Rectal smooth muscle tissue (tissue), 1 donor: ENCODE results near the gene MGAT4C.
"Not testable (repeated sequence)": the region's sequence is repeated elsewhere in the genome, so short reads cannot be mapped to it uniquely, and the experiment has no call there.

ENCODE experiments used
- H3K27ac ChIP-seq: one replicate; pipeline ENCODE4 v1.7.0; 2013; ENCODE audit warnings: low read depth, low read length, inconsistent platforms
- H3K27me3 ChIP-seq: one replicate; pipeline ENCODE4 v1.7.0; 2013; ENCODE audit warnings: low read length; ENCODE audit not compliant: control insufficient read depth, insufficient read depth
- H3K36me3 ChIP-seq: one replicate; pipeline ENCODE4 v1.7.0; 2013; ENCODE audit warnings: low read length; ENCODE audit not compliant: control insufficient read depth, insufficient read depth
- H3K4me1 ChIP-seq: one replicate; pipeline ENCODE4 v1.7.0; 2013; ENCODE audit warnings: low read length; ENCODE audit not compliant: control insufficient read depth, insufficient read depth
- H3K4me3 ChIP-seq: one replicate; pipeline ENCODE4 v1.7.0; 2013; ENCODE audit warnings: low read length
- H3K9ac ChIP-seq: one replicate; pipeline ENCODE4 v1.7.0; 2013; ENCODE audit warnings: low read length

The MGAT4C gene

DNA sequence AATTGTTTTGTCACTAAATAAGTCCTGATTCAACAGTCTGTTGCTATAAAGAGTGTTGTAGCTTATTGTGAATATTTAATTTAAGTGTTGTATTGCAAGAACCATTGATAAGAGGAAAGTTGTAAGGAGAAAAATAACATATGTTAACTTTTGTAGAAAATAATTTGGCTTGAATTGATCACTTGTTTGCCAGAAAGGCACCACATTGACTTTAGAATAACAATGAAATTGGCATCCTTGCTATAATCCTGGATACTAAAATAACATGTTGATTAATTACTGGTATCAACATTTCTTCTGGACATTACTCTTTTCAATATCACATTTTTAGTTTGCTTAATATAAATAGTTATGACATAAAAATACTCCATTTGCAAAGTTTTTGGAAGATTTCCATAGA is 159.0 kb downstream of the MGAT4C start:
- Histone ChIP-seq H3K27me3 (no peaks in the 10 kb centered on the region), H3K9ac (no peak overlapping the region), H3K27ac (no peak overlapping the region)

DNA sequence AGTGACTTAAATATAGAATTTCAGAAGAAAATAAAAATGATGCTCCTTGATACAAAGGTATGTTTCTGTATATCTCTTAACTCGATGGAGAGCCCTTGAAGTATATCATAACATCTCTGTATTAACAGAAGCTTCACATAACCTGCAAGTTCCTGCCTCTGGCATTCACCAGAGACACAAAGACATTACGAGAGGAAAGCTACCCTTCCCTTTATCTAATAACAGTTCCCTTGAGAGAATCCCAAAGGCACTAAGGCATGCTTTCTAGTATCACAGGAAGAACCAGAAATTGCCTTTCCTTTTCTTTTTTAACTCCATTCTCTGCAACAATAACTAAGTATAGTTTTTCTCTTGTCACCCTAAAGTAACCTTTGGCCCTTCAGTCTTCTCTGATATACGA is 164.5 kb downstream of the MGAT4C start:
- H3K9ac ChIP-seq = no peak overlapping the region
- no peaks in the 10 kb centered on the region for H3K36me3 ChIP-seq
- no peaks in the 10 kb centered on the region for H3K4me1 ChIP-seq
- no peak overlapping the region for H3K27ac ChIP-seq
- no peaks in the 10 kb centered on the region for H3K27me3 ChIP-seq
- H3K4me3 ChIP-seq = no peak overlapping the region

More for the DNA sequence above, 159.0 kb downstream of the MGAT4C start:
- Histone ChIP-seq H3K36me3 (no peaks in the 10 kb centered on the region), H3K4me3 (no peak overlapping the region), H3K4me1 (no peaks in the 10 kb centered on the region)

DNA sequence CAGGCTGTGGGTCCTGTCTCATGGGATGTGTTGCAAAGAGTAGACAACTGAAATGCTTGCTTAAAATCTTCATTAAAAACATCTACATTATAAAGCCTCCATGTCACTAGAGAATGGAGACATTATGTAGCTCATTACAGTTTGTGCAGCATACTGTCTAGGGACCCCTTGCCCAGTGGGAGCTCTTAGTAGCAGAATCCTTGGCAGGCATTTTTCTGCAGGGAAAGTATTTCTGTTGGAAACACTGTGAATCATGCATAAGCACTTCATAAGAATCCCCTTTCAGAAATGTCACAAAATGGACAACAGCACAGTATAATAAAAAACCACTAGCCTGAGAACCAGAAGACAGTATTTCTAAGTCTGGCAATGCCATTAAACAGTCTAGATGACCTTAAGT is 174.3 kb downstream of the MGAT4C start:
- Histone ChIP-seq H3K4me1 (no peaks in the 10 kb centered on the region), H3K4me3 (no peak overlapping the region), H3K27me3 (no peaks in the 10 kb centered on the region), H3K36me3 (no peaks in the 10 kb centered on the region), H3K9ac (no peak overlapping the region), H3K27ac (no peak overlapping the region)

DNA sequence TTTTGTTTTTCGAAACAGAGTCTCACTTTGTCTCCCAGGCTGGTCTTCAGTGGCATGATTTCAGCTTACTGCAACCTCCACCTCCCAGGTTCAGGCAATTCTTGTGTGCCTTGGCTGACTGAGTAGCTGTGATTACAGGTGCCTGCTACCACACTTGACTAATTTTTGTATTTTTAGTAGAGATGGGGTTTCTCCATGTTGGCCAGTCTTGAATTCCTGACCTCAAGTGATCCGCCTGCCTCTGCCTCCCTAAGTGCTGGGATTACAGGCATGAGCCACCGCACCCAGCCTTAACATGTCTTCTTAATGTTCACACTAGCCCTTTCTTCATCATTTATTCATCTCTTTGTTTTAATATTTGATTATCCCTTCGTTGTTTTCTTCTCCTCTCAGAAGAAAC is 197.1 kb downstream of the MGAT4C start:
- not testable (repeated sequence) for H3K9ac ChIP-seq, H3K4me1 ChIP-seq, H3K36me3 ChIP-seq, H3K27ac ChIP-seq, H3K4me3 ChIP-seq, H3K27me3 ChIP-seq

DNA sequence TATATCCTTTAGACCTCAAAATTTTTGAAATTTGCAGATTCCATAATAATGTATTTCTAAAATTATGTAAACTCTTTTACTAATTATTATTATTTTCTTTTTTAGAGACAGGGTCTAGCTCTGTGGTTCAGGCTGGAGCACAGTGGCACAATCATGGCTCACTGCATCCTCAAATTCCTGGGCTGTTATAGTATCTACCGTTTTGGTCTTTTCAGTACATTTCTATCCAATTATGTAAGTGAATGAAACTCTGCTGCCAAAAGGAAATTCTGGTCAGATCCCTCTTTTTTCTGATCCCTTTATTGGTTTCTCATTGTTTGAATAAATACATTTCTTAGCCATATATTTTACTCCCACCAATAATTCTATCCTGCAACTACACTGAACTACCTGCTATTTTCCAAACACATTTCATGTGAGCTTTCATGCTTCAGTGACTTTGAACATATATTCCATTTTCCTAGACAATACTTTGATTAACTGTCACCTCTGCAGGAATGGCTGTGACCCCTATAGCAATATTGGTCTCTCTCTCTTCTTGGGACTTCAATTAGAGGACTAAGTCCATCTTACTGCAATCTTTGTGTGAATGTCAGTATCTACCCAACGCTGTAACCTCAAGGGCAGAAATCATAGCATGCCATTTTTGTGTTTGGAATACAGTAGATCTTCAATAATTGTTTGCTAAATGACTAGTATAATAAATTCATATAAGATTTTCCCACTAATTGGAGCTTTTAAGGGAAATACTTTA is 198.9 kb downstream of the MGAT4C start:
- no peak overlapping the region for H3K9ac ChIP-seq
- no peaks in the 10 kb centered on the region for H3K36me3 ChIP-seq
- no peak overlapping the region for H3K4me3 ChIP-seq
- no peaks in the 10 kb centered on the region for H3K4me1 ChIP-seq
- H3K27me3 ChIP-seq = no peaks in the 10 kb centered on the region
- no peak overlapping the region for H3K27ac ChIP-seq

DNA sequence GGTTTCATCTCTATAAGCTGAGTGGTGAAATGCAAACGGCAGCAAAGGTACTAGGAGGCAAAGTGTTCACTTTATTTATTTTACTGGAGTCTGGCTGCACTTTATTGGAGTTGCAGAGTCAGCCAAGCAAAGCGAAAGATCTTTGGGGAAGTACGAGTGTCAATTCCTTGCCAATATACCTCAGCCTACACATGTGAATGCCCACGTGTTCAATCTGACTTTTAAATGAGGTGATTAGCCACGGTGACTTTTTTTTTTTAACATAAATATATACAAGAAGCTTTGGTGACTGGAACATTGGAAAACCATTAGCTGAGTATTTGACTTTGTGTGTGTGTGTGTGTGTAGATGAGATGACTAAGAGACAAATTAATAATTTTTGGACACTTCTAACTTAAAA is 203.3 kb downstream of the MGAT4C start:
- Histone ChIP-seq H3K27me3 (no peaks in the 10 kb centered on the region), H3K4me1 (no peaks in the 10 kb centered on the region), H3K36me3 (no peaks in the 10 kb centered on the region), H3K9ac (no peak overlapping the region), H3K4me3 (no peak overlapping the region), H3K27ac (no peak overlapping the region)

DNA sequence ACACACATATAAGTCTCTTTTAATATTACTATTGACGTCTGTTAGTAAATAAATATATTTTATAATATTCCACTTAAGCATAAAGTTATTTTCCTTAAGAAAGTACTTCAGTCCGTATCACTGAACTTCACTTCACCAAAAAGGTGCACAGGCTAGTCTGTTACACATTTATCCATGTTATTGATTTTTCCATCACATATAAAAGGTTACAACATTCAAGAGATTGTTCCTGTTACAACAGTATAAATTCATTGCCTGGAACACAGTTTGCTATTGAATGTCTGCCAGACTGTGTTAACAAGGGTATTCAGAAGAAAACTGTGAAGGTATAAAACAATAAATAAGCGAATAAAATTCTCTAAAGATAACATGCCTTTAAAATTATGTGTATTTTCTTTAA is 206.2 kb downstream of the MGAT4C start:
- no peak overlapping the region for H3K27ac ChIP-seq
- H3K4me3 ChIP-seq = no peak overlapping the region
- H3K9ac ChIP-seq = no peak overlapping the region
- H3K4me1 ChIP-seq = no peaks in the 10 kb centered on the region
- no peaks in the 10 kb centered on the region for H3K36me3 ChIP-seq
- H3K27me3 ChIP-seq = no peaks in the 10 kb centered on the region

DNA sequence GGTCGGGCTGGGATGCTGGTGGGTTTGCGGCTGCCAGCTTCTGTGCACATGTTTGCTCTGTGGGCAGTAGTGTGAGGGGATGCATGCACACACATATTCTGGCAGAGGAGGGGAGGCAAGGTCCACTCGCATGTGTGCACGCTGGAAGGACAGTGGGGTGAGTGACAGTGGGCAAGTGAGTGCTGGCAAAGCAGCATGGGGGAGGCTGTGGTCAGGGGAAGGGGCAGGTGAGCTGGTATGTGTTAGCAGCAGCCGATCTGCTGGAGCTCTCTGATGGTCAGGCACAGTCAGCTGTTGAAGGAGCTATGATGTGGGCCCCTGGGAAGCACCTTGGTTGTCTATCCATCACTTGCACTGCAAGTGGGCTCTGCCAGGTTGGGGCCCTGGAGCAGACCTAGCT is 211.8 kb downstream of the MGAT4C start:
- Histone ChIP-seq H3K36me3 (no peaks in the 10 kb centered on the region), H3K4me3 (no peak overlapping the region), H3K27ac (no peak overlapping the region), H3K9ac (no peak overlapping the region), H3K27me3 (no peaks in the 10 kb centered on the region), H3K4me1 (no peaks in the 10 kb centered on the region)

DNA sequence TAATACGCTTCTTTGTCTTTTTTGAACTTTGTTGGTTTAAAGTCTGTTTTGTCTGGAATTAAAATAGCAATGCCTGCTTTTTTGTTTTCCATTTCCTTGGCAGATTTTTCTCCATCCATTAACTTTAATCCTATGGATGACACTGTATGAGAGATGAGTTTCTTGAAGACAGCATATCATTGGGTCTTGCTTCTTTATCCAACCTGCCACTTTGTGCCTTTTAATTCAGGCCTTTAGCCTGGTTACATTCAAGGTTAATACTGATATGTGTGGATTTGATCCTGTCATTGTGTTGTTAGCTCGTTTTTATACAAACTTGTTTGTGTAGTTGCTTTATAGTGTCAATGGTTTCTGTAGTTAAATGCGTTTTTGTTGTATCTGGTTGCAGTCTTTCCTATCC is 214.1 kb downstream of the MGAT4C start:
- Histone ChIP-seq H3K27me3 (no peaks in the 10 kb centered on the region), H3K27ac (no peak overlapping the region), H3K36me3 (no peaks in the 10 kb centered on the region), H3K4me1 (no peaks in the 10 kb centered on the region), H3K4me3 (no peak overlapping the region), H3K9ac (no peak overlapping the region)

DNA sequence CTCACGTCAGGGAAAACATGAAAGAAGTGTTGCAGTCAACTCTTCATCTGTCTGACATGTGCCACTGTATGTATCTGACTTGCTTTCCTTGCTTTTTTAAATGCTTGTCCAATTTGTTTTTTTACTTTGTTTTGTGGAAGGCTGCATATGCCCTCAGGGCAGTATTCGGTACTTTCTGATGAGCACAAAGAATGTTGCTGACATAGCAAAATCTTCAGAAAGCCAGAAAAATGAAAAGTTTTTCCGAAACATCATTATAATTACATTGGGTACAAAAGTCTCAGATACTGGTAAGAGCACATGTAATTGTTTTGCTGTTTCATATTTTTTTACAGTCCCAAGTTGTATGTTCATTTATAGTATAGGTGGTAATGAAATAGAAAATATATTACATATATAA is 237.8 kb downstream of the MGAT4C start:
- no peaks in the 10 kb centered on the region for H3K27me3 ChIP-seq
- no peaks in the 10 kb centered on the region for H3K36me3 ChIP-seq
- H3K27ac ChIP-seq = no peak overlapping the region
- no peak overlapping the region for H3K4me3 ChIP-seq
- H3K4me1 ChIP-seq = no peaks in the 10 kb centered on the region
- no peak overlapping the region for H3K9ac ChIP-seq

DNA sequence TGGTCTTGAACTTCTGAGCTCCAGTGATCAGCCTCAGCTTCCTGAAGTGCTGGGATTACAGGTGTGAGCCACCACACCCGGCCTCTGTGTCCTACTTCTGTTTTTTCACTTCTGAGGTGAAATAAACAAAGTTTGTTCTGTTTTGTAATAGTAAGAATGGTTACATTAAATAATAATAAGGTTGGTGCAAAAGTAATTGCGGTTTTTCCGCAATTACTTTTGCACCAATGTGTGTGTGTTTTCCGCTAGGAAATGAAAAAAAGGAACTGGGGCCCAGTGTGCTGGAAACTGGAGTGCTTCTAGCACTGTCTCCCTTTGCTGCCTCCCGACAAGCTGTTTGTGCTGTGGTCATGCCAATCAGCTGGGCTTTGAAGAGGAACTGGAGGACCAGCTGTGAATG is 241.2 kb downstream of the MGAT4C start:
- Histone ChIP-seq H3K4me1 (no peaks in the 10 kb centered on the region), H3K9ac (no peak overlapping the region), H3K36me3 (no peaks in the 10 kb centered on the region), H3K4me3 (no peak overlapping the region), H3K27me3 (no peaks in the 10 kb centered on the region), H3K27ac (no peak overlapping the region)

DNA sequence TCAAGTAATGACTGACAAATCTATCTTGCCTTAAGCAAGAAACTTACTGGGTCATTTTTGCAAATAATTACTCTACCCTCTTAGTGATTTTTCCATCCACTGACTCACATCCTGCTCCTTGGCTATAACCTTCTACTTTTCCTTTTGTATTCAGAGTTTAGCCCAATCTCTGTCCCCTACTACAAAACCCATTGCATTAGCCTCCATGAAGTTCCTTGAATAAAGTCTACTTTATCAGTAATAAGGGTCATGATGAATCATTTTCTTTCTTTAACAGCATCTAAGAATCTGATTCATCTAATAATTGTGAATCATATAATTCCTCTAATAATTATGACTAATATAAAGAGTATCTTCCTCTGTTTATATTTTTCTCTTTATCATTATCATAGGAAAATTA is 249.5 kb downstream of the MGAT4C start:
- no peaks in the 10 kb centered on the region for H3K27me3 ChIP-seq
- no peaks in the 10 kb centered on the region for H3K36me3 ChIP-seq
- H3K27ac ChIP-seq = no peak overlapping the region
- no peaks in the 10 kb centered on the region for H3K4me1 ChIP-seq
- H3K9ac ChIP-seq = no peak overlapping the region
- no peak overlapping the region for H3K4me3 ChIP-seq

DNA sequence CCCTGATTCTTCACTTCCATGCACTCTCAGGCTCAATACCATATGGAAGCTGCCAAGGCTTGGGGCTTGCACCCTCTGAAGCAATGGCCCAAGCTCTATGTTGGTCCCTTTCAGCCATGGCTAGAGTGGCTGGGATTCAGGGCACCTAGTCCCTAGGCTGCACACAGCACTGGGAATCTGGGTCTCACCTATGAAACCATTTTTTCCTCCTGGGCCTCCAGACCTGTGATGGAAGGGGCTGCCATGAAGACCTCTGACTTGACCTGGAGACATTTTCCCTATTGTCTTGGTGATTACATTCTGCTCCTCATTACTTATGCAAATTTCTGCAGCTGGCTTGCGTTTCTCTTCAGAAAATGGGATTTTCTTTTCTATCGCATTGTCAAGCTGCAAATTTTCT is 258.1 kb downstream of the MGAT4C start:
- H3K36me3 ChIP-seq = no peaks in the 10 kb centered on the region
- no peaks in the 10 kb centered on the region for H3K27me3 ChIP-seq
- H3K4me1 ChIP-seq = no peaks in the 10 kb centered on the region
- H3K27ac ChIP-seq = no peak overlapping the region
- H3K9ac ChIP-seq = no peak overlapping the region
- H3K4me3 ChIP-seq = no peak overlapping the region
